MM.1S (cell line): Measurements from ENCODE around the gene ARSD.

ENCODE experiments used
- EZH2 ChIP-seq: fragments of 300-600 bp; sonication (generic); optimal IDR thresholded peaks from 2 replicates; pipeline ENCODE3; 2017; ENCODE audit warnings: low read depth, mild to moderate bottlenecking, antibody characterized with exemption, low read length, mixed read lengths
- EZH2phosphoT487 ChIP-seq: fragments of 300-600 bp; sonication (generic); IDR thresholded peaks from 2 replicates; pipeline ENCODE4 v1.6.1; 2018; ENCODE audit warnings: antibody characterized with exemption, low read length
- TF ChIP-seq, protein P1 (sequence below): fragments of 300-600 bp; sonication (generic); IDR thresholded peaks from 2 replicates; pipeline ENCODE4 v1.5.1; 2016; ENCODE audit warnings: antibody characterized with exemption, low read length, mixed read lengths

DNA sequence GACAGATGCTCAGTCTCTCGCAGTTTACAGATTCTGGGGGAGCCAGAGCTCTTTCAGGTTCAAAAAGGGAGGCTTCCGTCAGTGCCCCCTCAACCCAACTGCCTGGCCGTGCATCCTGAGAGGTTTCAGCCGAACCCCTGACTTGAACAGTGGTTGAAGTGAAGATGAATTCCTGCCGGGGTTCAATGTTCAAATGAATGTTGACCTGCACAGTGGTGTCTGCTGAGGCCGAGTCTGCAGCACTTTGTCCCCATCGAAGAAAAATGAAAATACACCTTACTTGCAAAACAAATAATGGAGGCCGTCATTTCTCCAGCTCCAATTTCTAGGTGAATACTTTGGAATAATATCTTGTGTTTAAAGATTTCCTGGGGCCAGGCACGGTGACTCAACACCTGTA lies 66.7 kb downstream of the ARSD start:
- TF ChIP-seq, protein P1, sequence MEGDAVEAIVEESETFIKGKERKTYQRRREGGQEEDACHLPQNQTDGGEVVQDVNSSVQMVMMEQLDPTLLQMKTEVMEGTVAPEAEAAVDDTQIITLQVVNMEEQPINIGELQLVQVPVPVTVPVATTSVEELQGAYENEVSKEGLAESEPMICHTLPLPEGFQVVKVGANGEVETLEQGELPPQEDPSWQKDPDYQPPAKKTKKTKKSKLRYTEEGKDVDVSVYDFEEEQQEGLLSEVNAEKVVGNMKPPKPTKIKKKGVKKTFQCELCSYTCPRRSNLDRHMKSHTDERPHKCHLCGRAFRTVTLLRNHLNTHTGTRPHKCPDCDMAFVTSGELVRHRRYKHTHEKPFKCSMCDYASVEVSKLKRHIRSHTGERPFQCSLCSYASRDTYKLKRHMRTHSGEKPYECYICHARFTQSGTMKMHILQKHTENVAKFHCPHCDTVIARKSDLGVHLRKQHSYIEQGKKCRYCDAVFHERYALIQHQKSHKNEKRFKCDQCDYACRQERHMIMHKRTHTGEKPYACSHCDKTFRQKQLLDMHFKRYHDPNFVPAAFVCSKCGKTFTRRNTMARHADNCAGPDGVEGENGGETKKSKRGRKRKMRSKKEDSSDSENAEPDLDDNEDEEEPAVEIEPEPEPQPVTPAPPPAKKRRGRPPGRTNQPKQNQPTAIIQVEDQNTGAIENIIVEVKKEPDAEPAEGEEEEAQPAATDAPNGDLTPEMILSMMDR = no peak
- no peak for TF ChIP-seq EZH2
- TF ChIP-seq EZH2phosphoT487 = no peak
